ENCODE data around the gene CCT2.

Gene CCT2

DNA sequence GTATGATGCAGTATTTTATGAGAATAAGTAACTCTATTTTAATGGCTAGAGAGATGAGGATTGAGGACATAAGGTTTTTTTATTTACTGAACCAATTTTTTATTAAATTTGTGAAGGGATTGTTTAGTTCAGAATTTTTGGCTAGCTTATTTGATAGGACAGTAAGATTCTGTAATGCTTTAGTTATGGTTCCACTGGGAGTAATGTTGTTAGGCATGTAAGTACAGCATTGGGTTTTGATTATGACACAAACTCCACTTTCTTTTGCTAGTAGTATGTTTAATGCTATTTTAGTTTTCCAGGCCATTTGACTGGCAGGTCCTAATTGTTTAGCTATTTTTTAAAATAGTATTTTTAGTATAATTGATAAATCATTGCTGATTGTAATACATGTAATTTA lies 59.3 kb downstream of the CCT2 start:
- no peak for DNase-seq (ENCODE audit: low spot score)

DNA sequence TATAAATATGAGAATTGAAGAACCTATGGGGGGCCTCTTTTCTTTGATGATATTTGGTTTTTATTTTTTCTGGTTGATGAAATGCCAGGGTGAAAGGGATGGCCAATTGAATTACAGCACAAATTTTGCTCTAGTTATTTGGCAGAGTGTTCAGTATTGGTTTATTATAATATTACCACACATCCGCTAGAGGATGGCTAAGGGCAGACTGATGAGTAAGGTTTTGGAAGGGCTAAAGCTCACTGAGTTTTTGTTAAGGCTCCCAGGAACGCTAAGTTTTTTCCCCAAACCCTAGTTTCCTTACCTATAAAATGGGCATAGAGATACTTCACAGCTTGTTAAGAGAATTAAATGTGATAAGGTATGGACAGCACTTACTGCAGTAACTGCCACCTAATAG lies 59.8 kb downstream of the CCT2 start:
- DNase-seq (ENCODE audit: low spot score): no peak

DNA sequence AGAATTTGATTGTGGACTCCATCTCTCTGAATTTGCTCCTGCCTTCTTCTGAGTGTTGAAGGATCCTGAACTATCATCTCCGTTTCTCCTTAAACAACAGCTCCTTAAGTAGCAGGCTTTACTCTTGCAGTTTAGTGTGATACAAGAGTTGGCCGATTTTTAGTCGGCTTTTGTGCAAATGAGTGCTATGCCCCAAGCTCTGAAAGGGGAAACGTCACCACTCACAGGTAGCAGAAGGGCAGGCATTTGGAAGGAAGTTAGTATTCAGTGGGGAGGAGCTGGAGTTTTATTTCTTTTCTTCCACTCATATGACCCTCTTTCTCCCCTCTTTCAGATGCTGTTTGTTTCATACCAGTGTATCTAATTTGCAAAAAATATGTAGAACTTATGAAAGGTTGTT lies 61.9 kb downstream of the CCT2 start:
- DNase-seq (ENCODE audit: low spot score): no peak

DNA sequence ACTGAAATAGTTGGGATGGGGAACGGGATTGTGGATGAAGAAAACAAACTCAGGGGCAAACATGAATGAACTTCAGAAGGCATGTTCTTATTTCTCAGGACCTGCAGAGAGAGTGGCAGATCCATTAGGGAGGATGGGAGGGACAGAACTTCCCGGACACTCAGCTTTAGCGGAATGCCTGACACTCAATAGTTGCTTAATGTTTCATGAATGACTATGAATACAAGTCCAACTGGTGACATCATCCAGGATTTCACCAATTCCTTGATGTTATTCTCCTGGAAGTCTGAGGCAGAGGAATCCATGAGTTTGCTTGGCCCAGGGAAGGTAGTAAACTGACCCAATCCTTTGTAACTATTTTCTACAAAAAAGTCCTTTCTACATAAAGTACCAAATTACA lies 63.2 kb downstream of the CCT2 start:
- no peak for DNase-seq (ENCODE audit: low spot score)

DNA sequence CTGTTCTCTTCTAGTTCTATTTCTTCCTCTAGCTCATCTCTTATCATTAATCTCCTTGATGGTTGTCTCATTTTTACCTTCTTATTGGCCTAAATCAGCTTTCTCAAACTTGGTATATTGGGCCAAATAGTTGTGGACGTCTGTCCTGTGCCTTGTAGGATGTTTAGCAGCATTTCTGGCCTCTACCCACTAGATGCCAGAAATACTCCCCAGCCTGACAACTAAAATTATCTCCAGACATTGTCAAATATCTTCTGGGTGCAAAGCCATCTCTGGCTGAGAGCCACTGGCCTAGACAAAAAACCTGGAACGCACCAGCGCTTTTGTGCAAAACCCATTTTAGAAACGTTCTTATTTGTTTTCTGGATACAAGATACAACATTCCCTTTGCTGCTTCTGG lies 64.3 kb downstream of the CCT2 start:
- no peak for DNase-seq (ENCODE audit: low spot score)

Data from hematopoietic multipotent progenitor cell treated with erythropoietin and hydrocortisone succinate and interleukin-3 and kit ligand, for 15 days (in vitro differentiated cells).